ENCODE results near the gene OSBPL5.

GRCh38 chr11:3208272-3208671, 43.2 kb upstream of the OSBPL5 start:
- TF ChIP-seq CTCF (IDR thresholded peaks at IDR 0.05) (no peak), POLR2AphosphoS5 (IDR thresholded peaks at IDR 0.05) (no peak), EP300 (IDR thresholded peaks at IDR 0.05) (no peak)
